K562 (cell line): ENCODE measurements around the gene TFCP2L1. TPM values are rescaled to one million over a fixed set of nuclear protein-coding genes. Genes with fewer than 3 reads are reported as not detected.

Experiments used
- ATAC-seq: fragments of 200-7000 bp; cut with Tn5 transposase; 3 replicates; pipeline ENCODE4 v1.9.1; 2020; ENCODE audit warnings: moderate library complexity
- BruUV-seq: library from RNA; stranded (reverse); fragments of 400-500 nt; replicated peaks from 2 replicates; lab custom pipeline; 2021; lab: Mats Ljungman, UMichigan
- CTCF ChIA-PET: fragments of 300-600 bp; formaldehyde crosslinking; extraction: SDS; loops from one replicate; lab custom pipeline; 2021; ENCODE audit warnings: low intra/inter-chr PET ratio; lab: Yijun Ruan, JAX
- POLR2A ChIA-PET: fragments of 300-600, 350-650 bp; sonication (Branson Sonifier 250); formaldehyde crosslinking; extraction: SDS; loops from one replicate; lab custom pipeline; 2021; ENCODE audit warnings: antibody characterized with exemption, inconsistent platforms; lab: Yijun Ruan, JAX
- DNase-seq, 4 experiments: peaks; one replicate each; pipeline versions ENCODE4 v3.0.0 to v3.0.0-alpha.2; 2011 to 2018; ENCODE audit warnings: low spot score in 3 of 4, mixed read lengths in 3 of 4; ENCODE audit errors: extremely low read depth in 1 of 4
- FAIRE-seq: peaks from 2 replicates; lab custom pipeline; 2011; peaks lifted over from hg19 to GRCh38; lab: Jason Lieb, UNC
- H2AFZ ChIP-seq: 2 replicates; pipeline ENCODE4 v1.6.0; 2011; ENCODE audit warnings: low read depth, low read length, control low read depth, inconsistent platforms
- H3K27ac ChIP-seq: fragments of 200-600 bp; 3 replicates; pipeline ENCODE4 v1.8.0; 2011; ENCODE audit warnings: low read depth, mild to moderate bottlenecking, control low read depth, inconsistent platforms, low read length, moderate library complexity, mixed read lengths; ENCODE audit errors: extremely low read depth
- H3K27me3 ChIP-seq, 2 experiments: fragments of 300-600 bp in 1 of 2; 2 replicates in 1 of 2; 3 replicates in 1 of 2; pipeline versions ENCODE4 v1.6.0 to v1.8.0; 2011; ENCODE audit warnings: inconsistent platforms in 2 of 2, low read length in 2 of 2, mild to moderate bottlenecking in 1 of 2, mixed read lengths in 1 of 2, moderate library complexity in 1 of 2; ENCODE audit not compliant: control insufficient read depth in 2 of 2, insufficient read depth in 2 of 2
- H3K36me3 ChIP-seq: fragments of 300-600 bp; 3 replicates; pipeline ENCODE4 v1.8.0; 2011; ENCODE audit warnings: mild to moderate bottlenecking, low read length, inconsistent platforms; ENCODE audit not compliant: control insufficient read depth, insufficient read depth
- H3K4me1 ChIP-seq, 2 experiments: fragments of 200-600 bp in 1 of 2; replicated peaks in 1 of 2; 2 replicates in 1 of 2; 3 replicates in 1 of 2; pipeline versions ENCODE4 v1.5.1 to v1.8.0; 2011; ENCODE audit warnings: inconsistent platforms in 2 of 2, low read length in 2 of 2, mild to moderate bottlenecking in 1 of 2, mixed read lengths in 1 of 2, moderate library complexity in 1 of 2; ENCODE audit not compliant: control insufficient read depth in 2 of 2, insufficient read depth in 2 of 2
- H3K4me2 ChIP-seq: 2 replicates; pipeline ENCODE4 v1.6.1; 2011; ENCODE audit warnings: low read length, control low read depth, inconsistent platforms, mixed read lengths; ENCODE audit not compliant: insufficient read depth
- H3K4me3 ChIP-seq: fragments of 200-600 bp; sonication (generic), shearing (Covaris generic); 2 replicates; pipeline ENCODE4 v1.5.1; 2016; ENCODE audit warnings: control low read depth, inconsistent platforms
- H3K79me2 ChIP-seq: fragments of 200-600 bp; 3 replicates; pipeline ENCODE4 v1.8.0; 2011; ENCODE audit warnings: low read length, inconsistent platforms; ENCODE audit not compliant: control insufficient read depth, insufficient read depth
- H3K9ac ChIP-seq, 2 experiments: 2 replicates each; pipeline versions ENCODE4 v1.6.0 to v1.6.1; 2011; ENCODE audit warnings: low read depth in 2 of 2, low read length in 2 of 2, control low read depth in 1 of 2, inconsistent platforms in 1 of 2, mild to moderate bottlenecking in 1 of 2, mixed read lengths in 1 of 2; ENCODE audit not compliant: insufficient read depth in 1 of 2
- H3K9me1 ChIP-seq: one replicate; pipeline ENCODE4 v1.6.0; 2011; ENCODE audit warnings: inconsistent platforms, mild to moderate bottlenecking, low read length, moderate library complexity; ENCODE audit not compliant: control insufficient read depth, insufficient read depth
- H3K9me3 ChIP-seq: replicated peaks from 2 replicates; pipeline ENCODE4 v1.5.1; 2011; ENCODE audit warnings: low read depth, low read length, inconsistent platforms; ENCODE audit not compliant: control insufficient read depth, insufficient read depth
- H4K20me1 ChIP-seq: replicated peaks from 2 replicates; pipeline ENCODE4 v1.6.1; 2011; ENCODE audit warnings: low read length, inconsistent platforms, mixed read lengths; ENCODE audit not compliant: control insufficient read depth, insufficient read depth
- ATF7 ChIP-seq: fragments of 450-650 bp; IDR thresholded peaks from 2 replicates; pipeline ENCODE4 v1.7.1; 2014; ENCODE audit warnings: mild to moderate bottlenecking, moderate library complexity
- HMG20B ChIP-seq: fragments of 250-450 bp; sonication (Bioruptor Pico); IDR thresholded peaks from 2 replicates; pipeline ENCODE4 v1.5.0; 2021; ENCODE audit warnings: mild to moderate bottlenecking
- PPARD ChIP-seq: fragments of 250-450 bp; sonication (Bioruptor Pico); IDR thresholded peaks from 2 replicates; pipeline ENCODE4 v1.8.0; 2022; ENCODE audit warnings: inconsistent platforms, mild to moderate bottlenecking, moderate library complexity
- SP1 ChIP-seq: sonication (generic); formaldehyde crosslinking; IDR thresholded peaks from 2 replicates; pipeline ENCODE4 v1.8.1; 2022; ENCODE audit warnings: mild to moderate bottlenecking, missing genetic modification reagents
- ZBTB26 ChIP-seq: fragments of 450-650 bp; formaldehyde crosslinking; IDR thresholded peaks from 2 replicates; pipeline ENCODE4 v1.4.0; 2022; ENCODE audit warnings: missing genetic modification characterization
- WGBS: fragments of 100-300 bp; shearing (Covaris generic); methylation state at CpG from one replicate; pipeline ENCODE4 v1.1.6; 2016; ENCODE audit warnings: low coverage, mixed read lengths; ENCODE audit not compliant: insufficient coverage; ENCODE audit errors: missing lambda C conversion rate; 5-methylcytosine and 5-hydroxymethylcytosine counted together
- in situ Hi-C: fragments of 300-500 bp; cut with MboI; formaldehyde crosslinking; loops from 4 replicates; pipeline ENCODE4 v1.15.0; 2018; ENCODE audit warnings: inconsistent platforms, mixed read lengths
- intact Hi-C: fragments of 100-400 bp; cut with micrococcal nuclease; formaldehyde crosslinking; loops from 2 replicates; pipeline ENCODE4 v1.14.2; 2022
- polyA plus RNA-seq, 8 experiments: library from polyadenylated mRNA; depleted of rRNA in 4 of 8; stranded (reverse) in 5 of 8; unstranded in 3 of 8; fragments of >200 nt; fragmentation: Nextera tagmentation in 2 of 8; fragmentation: Illumina TruSeq in 1 of 8; extraction: Ambion mirVana in 2 of 8; extraction: Trizol in 1 of 8; gene quantifications; 2 replicates each; pipeline versions ENCODE4 v1.2.1 to v1.2.3, GENCODE V29; 2011 to 2014; ENCODE audit warnings: inconsistent platforms in 1 of 8, missing spikeins in 1 of 8
- total RNA-seq, 7 experiments: library from RNA; depleted of rRNA in 6 of 7; stranded (reverse); fragments of >200 nt in 6 of 7; fragmentation: Illumina TruSeq in 2 of 7; extraction: Trizol in 2 of 7; gene quantifications; 2 replicates each; pipeline versions ENCODE4 v1.2.1 to v1.2.3, GENCODE V29; 2011 to 2021; ENCODE audit warnings: low replicate concordance in 1 of 7
- TF ChIP-seq, protein P1 (sequence below), 2 experiments: fragments of 450-650 bp in 1 of 2; sonication (generic) in 1 of 2; formaldehyde crosslinking; conservative IDR thresholded peaks; 2 replicates each; pipeline versions ENCODE4 v1.4.0 to v1.8.1; 2020 to 2022; ENCODE audit warnings: mild to moderate bottlenecking in 1 of 2, missing genetic modification reagents in 1 of 2
- TF ChIP-seq, protein P2 (sequence below): sonication (generic); formaldehyde crosslinking; IDR thresholded peaks from 2 replicates; pipeline ENCODE4 v1.8.0; 2022; ENCODE audit warnings: mild to moderate bottlenecking, missing genetic modification reagents

The TFCP2L1 gene
- total and polyA plus RNA-seq, 9 of the 15 experiments (the other 6 are each of a cell fraction or from before 2014, with no cell fraction given): 0.08 to 1.00 (median 0.42) TPM

GRCh38 chr2:121182520-121182919, 102.5 kb downstream of the TFCP2L1 start:
- Histone ChIP-seq H3K9me1 (no peaks in the 10 kb centered on the region), H2AFZ (no peak overlapping the region), H3K4me3 (no peak overlapping the region)
- BruUV-seq: no TSS peak
- TF ChIP-seq HMG20B: no peak
- no peak for TF ChIP-seq SP1
- no peak for TF ChIP-seq ATF7
- TF ChIP-seq, all 486 proteins: peak for 0
- no peaks in the 10 kb centered on the region for H3K9me3 ChIP-seq
- no peaks in the 10 kb centered on the region for H3K79me2 ChIP-seq
- H3K27me3 ChIP-seq: peaks cover 3 to 40% of the 10 kb centered on the region in 2 experiments; a peak in 4 of 5 replicates
- WGBS: 1% methylated on average over 4 of the region's 4 CpGs
- intact Hi-C loops: no loop called here
- no peak overlapping the region for H3K9ac ChIP-seq
- no peaks in the 10 kb centered on the region for H3K36me3 ChIP-seq
- H3K4me2 ChIP-seq: no peak overlapping the region
- ATAC-seq: no peak
- no peaks in the 10 kb centered on the region for H4K20me1 ChIP-seq
- ChIA-PET POLR2A (no interaction called here), CTCF (no interaction called here)
- H3K4me1 ChIP-seq: no peaks in the 10 kb centered on the region; a peak in 1 of 5 replicates
- no peak overlapping the region for H3K27ac ChIP-seq
- no peak for FAIRE-seq
- in situ Hi-C loops: no loop called here
- no peak for DNase-seq

GRCh38 chr2:121179467-121179866, 105.5 kb downstream of the TFCP2L1 start:
- intact Hi-C loops: no loop called here
- H3K4me2 ChIP-seq: no peak overlapping the region
- H3K4me3 ChIP-seq: no peak overlapping the region
- in situ Hi-C loops: no loop called here
- H3K27me3 ChIP-seq: peaks cover 20 to 42% of the 10 kb centered on the region in 2 experiments
- H2AFZ ChIP-seq: no peak overlapping the region
- no peak for FAIRE-seq
- no peaks in the 10 kb centered on the region for H3K36me3 ChIP-seq
- H3K9ac ChIP-seq: no peak overlapping the region
- 12% methylated on average over 10 of the region's 10 CpGs for WGBS
- no peak overlapping the region for H3K27ac ChIP-seq
- H4K20me1 ChIP-seq: no peaks in the 10 kb centered on the region
- H3K4me1 ChIP-seq: no peaks in the 10 kb centered on the region; a peak in 1 of 5 replicates
- no peaks in the 10 kb centered on the region for H3K9me3 ChIP-seq
- ChIA-PET CTCF (no interaction called here), POLR2A (no interaction called here)
- BruUV-seq: no TSS peak
- DNase-seq: no peak
- no peak for ATAC-seq
- no peaks in the 10 kb centered on the region for H3K9me1 ChIP-seq
- no peak for TF ChIP-seq PPARD (CRISPR knock-in tag)
- TF ChIP-seq, protein P1, sequence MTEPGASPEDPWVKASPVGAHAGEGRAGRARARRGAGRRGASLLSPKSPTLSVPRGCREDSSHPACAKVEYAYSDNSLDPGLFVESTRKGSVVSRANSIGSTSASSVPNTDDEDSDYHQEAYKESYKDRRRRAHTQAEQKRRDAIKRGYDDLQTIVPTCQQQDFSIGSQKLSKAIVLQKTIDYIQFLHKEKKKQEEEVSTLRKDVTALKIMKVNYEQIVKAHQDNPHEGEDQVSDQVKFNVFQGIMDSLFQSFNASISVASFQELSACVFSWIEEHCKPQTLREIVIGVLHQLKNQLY (CRISPR knock-in tag; conservative IDR thresholded peaks at IDR 0.05): no peak
- no peak for TF ChIP-seq ZBTB26 (CRISPR knock-in tag)
- TF ChIP-seq, protein P2, sequence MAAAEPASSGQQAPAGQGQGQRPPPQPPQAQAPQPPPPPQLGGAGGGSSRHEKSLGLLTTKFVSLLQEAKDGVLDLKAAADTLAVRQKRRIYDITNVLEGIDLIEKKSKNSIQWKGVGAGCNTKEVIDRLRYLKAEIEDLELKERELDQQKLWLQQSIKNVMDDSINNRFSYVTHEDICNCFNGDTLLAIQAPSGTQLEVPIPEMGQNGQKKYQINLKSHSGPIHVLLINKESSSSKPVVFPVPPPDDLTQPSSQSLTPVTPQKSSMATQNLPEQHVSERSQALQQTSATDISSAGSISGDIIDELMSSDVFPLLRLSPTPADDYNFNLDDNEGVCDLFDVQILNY (CRISPR knock-in tag): no peak
- no peaks in the 10 kb centered on the region for H3K79me2 ChIP-seq
